SH-SY5Y (cell line): ENCODE measurements around the gene ATP9A.

Experiments
- GATA2 ChIP-seq: IDR thresholded peaks from 2 replicates; pipeline ENCODE4 v1.6.1; 2011; ENCODE audit warnings: mild to moderate bottlenecking, low read depth, low read length
- GATA3 ChIP-seq: IDR thresholded peaks from 2 replicates; pipeline ENCODE4 v1.6.1; 2011; ENCODE audit warnings: low read depth, mild to moderate bottlenecking, low read length, moderate library complexity

- TF ChIP-seq GATA2 (no peak), GATA3 (no peak)
These were observed 113.7 kb downstream of the ATP9A start for GRCh38 chr20:51654495-51654894.
